A549 (cell line): ENCODE data around the gene MXI1. TPM values are rescaled to one million over a fixed set of nuclear protein-coding genes. Genes with fewer than 3 reads are reported as not detected.

Experiments used
- ATAC-seq, 2 experiments: fragments of 200-7000 bp in 1 of 2; fragments of >200 bp in 1 of 2; cut with Nextera tagmentation in 1 of 2; cut with Tn5 transposase in 1 of 2; 3 replicates each; pipeline versions ENCODE4 v1.8.0 to v1.9.1; 2018 to 2020; ENCODE audit warnings: mild to moderate bottlenecking in 1 of 2, moderate library complexity in 1 of 2
- CTCF ChIA-PET: fragments of 300-600 bp; sonication (Branson Sonifier 250); formaldehyde crosslinking; extraction: SDS; loops from one replicate; lab custom pipeline; 2021; ENCODE audit warnings: antibody characterized with exemption, inconsistent platforms; lab: Yijun Ruan, JAX
- POLR2A ChIA-PET: fragments of 350-600 bp; formaldehyde crosslinking; extraction: SDS; loops from one replicate; lab custom pipeline; 2021; ENCODE audit warnings: antibody characterized with exemption, inconsistent platforms; lab: Yijun Ruan, JAX
- DNase-seq, 2 experiments: peaks; one replicate each; pipeline versions ENCODE4 v3.0.0 to v3.0.0-alpha.2; 2011 to 2016; ENCODE audit warnings: low read depth in 1 of 2, low spot score in 1 of 2
- FAIRE-seq: peaks from 2 replicates; lab custom pipeline; 2011; peaks lifted over from hg19 to GRCh38; lab: Jason Lieb, UNC
- H3K27ac ChIP-seq, 2 experiments: fragments of >200 bp; sonication (Bioruptor Twin); formaldehyde crosslinking; 3 replicates each; pipeline ENCODE4 v1.5.1; 2016 to 2017
- H3K4me1 ChIP-seq: fragments of >200 bp; sonication (Bioruptor Twin); formaldehyde crosslinking; 3 replicates; pipeline ENCODE4 v1.6.1; 2016
- H3K4me2 ChIP-seq: fragments of >200 bp; sonication (Bioruptor Twin); formaldehyde crosslinking; 3 replicates; pipeline ENCODE4 v1.6.1; 2016
- H3K4me3 ChIP-seq: fragments of >200 bp; sonication (Bioruptor Twin); formaldehyde crosslinking; 3 replicates; pipeline ENCODE4 v1.5.1; 2016
- H3K9me3 ChIP-seq: fragments of >200 bp; sonication (Bioruptor Twin); formaldehyde crosslinking; 3 replicates; pipeline ENCODE4 v1.6.1; 2016
- BHLHE40 ChIP-seq: IDR thresholded peaks from 2 replicates; pipeline ENCODE4 v1.6.1; 2012; ENCODE audit warnings: low read depth, low read length, inconsistent platforms
- CBX2 ChIP-seq: fragments of 200-600 bp; sonication (generic); IDR thresholded peaks from 2 replicates; pipeline ENCODE4 v1.6.1; 2016; ENCODE audit warnings: low read depth, mild to moderate bottlenecking, borderline replicate concordance
- CBX8 ChIP-seq: fragments of 200-600 bp; sonication (generic); IDR thresholded peaks from 2 replicates; pipeline ENCODE4 v1.6.1; 2016
- CHD2 ChIP-seq: fragments of 150-350 bp; IDR thresholded peaks from 2 replicates; pipeline ENCODE4 v1.6.1; 2014; ENCODE audit warnings: low read length; ENCODE audit not compliant: partially characterized antibody
- FOSB ChIP-seq: fragments of 250-450 bp; sonication (Bioruptor Pico); IDR thresholded peaks from 2 replicates; pipeline ENCODE4 v1.5.0; 2020; ENCODE audit warnings: mild to moderate bottlenecking, moderate library complexity
- FOSL2 ChIP-seq, 2 experiments: fragments of 450-650 bp in 1 of 2; fragments of >200 bp in 1 of 2; sonication (Bioruptor Twin) in 1 of 2; formaldehyde crosslinking; IDR thresholded peaks; 2 replicates each; pipeline versions ENCODE4 v1.5.0 to v1.6.1; 2016 to 2020; ENCODE audit warnings: mild to moderate bottlenecking in 1 of 2, moderate library complexity in 1 of 2
- FOXS1 ChIP-seq: fragments of 250-450 bp; sonication (Bioruptor Pico); IDR thresholded peaks from 2 replicates; pipeline ENCODE4 v1.5.0; 2020; ENCODE audit warnings: mild to moderate bottlenecking, moderate library complexity
- HOXB13 ChIP-seq: fragments of 250-450 bp; sonication (Bioruptor Pico); IDR thresholded peaks from 2 replicates; pipeline ENCODE4 v1.5.0; 2020; ENCODE audit warnings: low read depth, mild to moderate bottlenecking, moderate library complexity
- HOXB5 ChIP-seq: fragments of 250-450 bp; sonication (Bioruptor Pico); IDR thresholded peaks from 2 replicates; pipeline ENCODE4 v1.5.0; 2020; ENCODE audit warnings: mild to moderate bottlenecking, moderate library complexity
- JUN ChIP-seq, 2 experiments: fragments of >200 bp; sonication (Bioruptor Twin); formaldehyde crosslinking; IDR thresholded peaks; 2 replicates in 1 of 2; 3 replicates in 1 of 2; pipeline ENCODE4 v1.6.1; 2016 to 2017
- KDM5A ChIP-seq: fragments of 200-600 bp; sonication (generic); IDR thresholded peaks from 2 replicates; pipeline ENCODE4 v1.6.1; 2016; ENCODE audit warnings: antibody characterized with exemption, mild to moderate bottlenecking
- MAFK ChIP-seq: fragments of 450-650 bp; IDR thresholded peaks from 2 replicates; pipeline ENCODE4 v1.6.1; 2014; ENCODE audit not compliant: partially characterized antibody
- MAZ ChIP-seq: fragments of 150-350 bp; IDR thresholded peaks from 2 replicates; pipeline ENCODE4 v1.6.1; 2014; ENCODE audit warnings: antibody characterized with exemption, low read depth, low read length, borderline replicate concordance
- MYC ChIP-seq: IDR thresholded peaks from 2 replicates; pipeline ENCODE4 v1.6.1; 2012; ENCODE audit warnings: mild to moderate bottlenecking, inconsistent platforms, low read length, improper control_type of control experiment, borderline replicate concordance
- NFE2L2 ChIP-seq: fragments of 150-350 bp; conservative IDR thresholded peaks from 2 replicates; pipeline ENCODE4 v1.6.1; 2014; ENCODE audit warnings: low read length
- NPAS2 ChIP-seq: fragments of 250-450 bp; sonication (Bioruptor Pico); IDR thresholded peaks from 2 replicates; pipeline ENCODE4 v1.8.0; 2022; ENCODE audit warnings: mild to moderate bottlenecking, moderate library complexity, borderline replicate concordance
- PHF8 ChIP-seq: fragments of 200-600 bp; sonication (generic); IDR thresholded peaks from 2 replicates; pipeline ENCODE4 v1.6.1; 2016; ENCODE audit warnings: low read depth, mild to moderate bottlenecking, antibody characterized with exemption, moderate library complexity, borderline replicate concordance
- POLR2AphosphoS2 ChIP-seq: conservative IDR thresholded peaks from 2 replicates; pipeline ENCODE4 v1.6.1; 2012; ENCODE audit warnings: low read length, improper control_type of control experiment, inconsistent platforms
- RAD21 ChIP-seq, 2 experiments: fragments of >200 bp in 1 of 2; sonication (Bioruptor Twin) in 1 of 2; formaldehyde crosslinking in 1 of 2; IDR thresholded peaks in 1 of 2; conservative IDR thresholded peaks in 1 of 2; 2 replicates in 1 of 2; 3 replicates in 1 of 2; pipeline ENCODE4 v1.6.1; 2012 to 2018; ENCODE audit warnings: inconsistent platforms in 1 of 2
- RARB ChIP-seq: fragments of 250-450 bp; sonication (Bioruptor Pico); IDR thresholded peaks from 2 replicates; pipeline ENCODE4 v1.8.0; 2021; ENCODE audit warnings: mild to moderate bottlenecking, moderate library complexity
- RCOR1 ChIP-seq: fragments of 150-350 bp; IDR thresholded peaks from 2 replicates; pipeline ENCODE4 v1.6.1; 2014; ENCODE audit warnings: antibody characterized with exemption, low read length, low read depth
- RFX5 ChIP-seq: fragments of 450-650 bp; IDR thresholded peaks from 2 replicates; pipeline ENCODE4 v1.7.1; 2014; ENCODE audit warnings: antibody characterized with exemption, mild to moderate bottlenecking, moderate library complexity
- SMC3 ChIP-seq: fragments of >200 bp; sonication (Bioruptor Twin); formaldehyde crosslinking; IDR thresholded peaks from 3 replicates; pipeline ENCODE4 v1.6.1; 2018; ENCODE audit warnings: inconsistent platforms
- SREBF2 ChIP-seq: fragments of 450-650 bp; IDR thresholded peaks from 2 replicates; pipeline ENCODE4 v1.6.1; 2014; ENCODE audit warnings: mild to moderate bottlenecking, moderate library complexity
- TFCP2L1 ChIP-seq: fragments of 250-450 bp; sonication (Bioruptor Pico); IDR thresholded peaks from 2 replicates; pipeline ENCODE4 v1.5.0; 2021; ENCODE audit warnings: mild to moderate bottlenecking
- ZSCAN20 ChIP-seq: fragments of 250-450 bp; sonication (Bioruptor Pico); IDR thresholded peaks from 2 replicates; pipeline ENCODE4 v1.8.0; 2022; ENCODE audit warnings: mild to moderate bottlenecking, moderate library complexity
- WGBS: methylation state at CpG from one replicate; pipeline ENCODE4 v1.1.6; 2017; ENCODE audit errors: missing lambda C conversion rate; 5-methylcytosine and 5-hydroxymethylcytosine counted together
- polyA plus RNA-seq, 4 experiments: library from polyadenylated mRNA; depleted of rRNA in 3 of 4; stranded (reverse); fragments of >200 nt; fragmentation: RNase III in 1 of 4; extraction: RNeasy Plus Mini Kit Qiagen cat#74134 plus additional on column Dnase treatment in 1 of 4; gene quantifications; 2 replicates in 3 of 4; 3 replicates in 1 of 4; pipeline ENCODE4 v1.2.3, GENCODE V29; 2011 to 2017
- TF ChIP-seq, protein P1 (sequence below): fragments of 250-450 bp; sonication (Bioruptor Pico); IDR thresholded peaks from 2 replicates; pipeline ENCODE4 v1.5.0; 2020; ENCODE audit warnings: low read depth, mild to moderate bottlenecking, moderate library complexity
- TF ChIP-seq, protein P2 (sequence below): fragments of >200 bp; sonication (Bioruptor Twin); formaldehyde crosslinking; IDR thresholded peaks from 2 replicates; pipeline ENCODE4 v1.6.1; 2016
- TF ChIP-seq, protein P3 (sequence below): fragments of 450-650 bp; IDR thresholded peaks from 2 replicates; pipeline ENCODE4 v1.6.1; 2014; ENCODE audit warnings: antibody characterized with exemption
- TF ChIP-seq, protein P4 (sequence below): IDR thresholded peaks from 2 replicates; pipeline ENCODE4 v1.6.1; 2012
- TF ChIP-seq, protein P5 (sequence below): fragments of >200 bp; sonication (Bioruptor Twin); formaldehyde crosslinking; IDR thresholded peaks from 3 replicates; pipeline ENCODE4 v1.5.1; 2016
- TF ChIP-seq, protein P6 (sequence below): fragments of >200 bp; sonication (Bioruptor Twin); formaldehyde crosslinking; IDR thresholded peaks from 3 replicates; pipeline ENCODE4 v1.6.1; 2016

Gene MXI1
- polyA plus RNA-seq, 2 of the 4 experiments (the other 2 are of a cell fraction) = 7.1 to 15.7 TPM

DNA sequence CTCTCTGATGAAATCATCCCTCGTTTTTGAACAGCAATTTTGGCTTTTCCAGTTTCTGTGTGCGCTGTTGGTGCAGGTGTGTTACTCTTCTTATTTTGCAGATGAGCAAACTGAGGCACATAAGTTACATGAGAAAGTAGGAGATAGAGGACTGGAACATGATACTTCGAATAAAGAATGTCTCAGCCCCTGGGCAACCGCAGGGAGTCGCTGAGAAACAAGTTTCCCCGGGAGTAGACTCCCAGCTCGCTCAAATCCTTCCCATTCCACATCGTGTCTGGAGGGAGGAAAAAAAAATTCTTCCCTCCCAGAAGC is 18.0 kb downstream of the MXI1 start:
- 6% methylated on average over 8 of the region's 8 CpGs for WGBS
- Histone ChIP-seq H3K4me2 (peak overlapping the region; percentile 74), H3K27ac (peak overlapping the region; percentile 78 to 89), H3K4me3 (peak overlapping the region; percentile 65), H3K4me1 (peaks cover 10% of the 10 kb centered on the region; the same call in 2 of the 3 replicates), H3K9me3 (no peaks in the 10 kb centered on the region)
- POLR2A ChIA-PET = interaction anchor here (1.1 kb wide), 1 partner anchor 14 kb away, joined by 3 read pairs; no protein-coding TSS in a partner anchor
- CTCF ChIA-PET = interaction anchor here (1.0 to 9.1 kb wide), 9 partner anchors 8 to 110 kb away, joined by 3 to 176 read pairs (median 3); partner anchors contain the start of gene MXI1
- ATAC-seq (no peak), FAIRE-seq (no peak), DNase-seq (no peak)
- no peak for TF ChIP-seq RAD21 (conservative IDR thresholded peaks at IDR 0.05 in 1 of 2, IDR thresholded peaks at IDR 0.05 in 1 of 2)
- no peak for TF ChIP-seq PHF8
- no peak for TF ChIP-seq RARB (CRISPR knock-in tag)
- TF ChIP-seq, protein P1, sequence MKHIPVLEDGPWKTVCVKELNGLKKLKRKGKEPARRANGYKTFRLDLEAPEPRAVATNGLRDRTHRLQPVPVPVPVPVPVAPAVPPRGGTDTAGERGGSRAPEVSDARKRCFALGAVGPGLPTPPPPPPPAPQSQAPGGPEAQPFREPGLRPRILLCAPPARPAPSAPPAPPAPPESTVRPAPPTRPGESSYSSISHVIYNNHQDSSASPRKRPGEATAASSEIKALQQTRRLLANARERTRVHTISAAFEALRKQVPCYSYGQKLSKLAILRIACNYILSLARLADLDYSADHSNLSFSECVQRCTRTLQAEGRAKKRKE (CRISPR knock-in tag) = no peak
- TF ChIP-seq, protein P2, sequence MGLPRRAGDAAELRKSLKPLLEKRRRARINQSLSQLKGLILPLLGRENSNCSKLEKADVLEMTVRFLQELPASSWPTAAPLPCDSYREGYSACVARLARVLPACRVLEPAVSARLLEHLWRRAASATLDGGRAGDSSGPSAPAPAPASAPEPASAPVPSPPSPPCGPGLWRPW = no peak
- TF ChIP-seq TFCP2L1 (CRISPR knock-in tag) = no peak
- TF ChIP-seq, protein P3, sequence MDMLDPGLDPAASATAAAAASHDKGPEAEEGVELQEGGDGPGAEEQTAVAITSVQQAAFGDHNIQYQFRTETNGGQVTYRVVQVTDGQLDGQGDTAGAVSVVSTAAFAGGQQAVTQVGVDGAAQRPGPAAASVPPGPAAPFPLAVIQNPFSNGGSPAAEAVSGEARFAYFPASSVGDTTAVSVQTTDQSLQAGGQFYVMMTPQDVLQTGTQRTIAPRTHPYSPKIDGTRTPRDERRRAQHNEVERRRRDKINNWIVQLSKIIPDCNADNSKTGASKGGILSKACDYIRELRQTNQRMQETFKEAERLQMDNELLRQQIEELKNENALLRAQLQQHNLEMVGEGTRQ = no peak
- no peak for TF ChIP-seq HOXB13
- TF ChIP-seq ZSCAN20 (CRISPR knock-in tag) = no peak
- TF ChIP-seq MAFK = no peak
- no peak for TF ChIP-seq BHLHE40
- TF ChIP-seq CHD2 = no peak
- TF ChIP-seq CBX2 = no peak
- TF ChIP-seq FOXS1 = no peak
- TF ChIP-seq SREBF2 = no peak
- no peak for TF ChIP-seq RFX5
- TF ChIP-seq MAZ = no peak
- no peak for TF ChIP-seq RCOR1

DNA sequence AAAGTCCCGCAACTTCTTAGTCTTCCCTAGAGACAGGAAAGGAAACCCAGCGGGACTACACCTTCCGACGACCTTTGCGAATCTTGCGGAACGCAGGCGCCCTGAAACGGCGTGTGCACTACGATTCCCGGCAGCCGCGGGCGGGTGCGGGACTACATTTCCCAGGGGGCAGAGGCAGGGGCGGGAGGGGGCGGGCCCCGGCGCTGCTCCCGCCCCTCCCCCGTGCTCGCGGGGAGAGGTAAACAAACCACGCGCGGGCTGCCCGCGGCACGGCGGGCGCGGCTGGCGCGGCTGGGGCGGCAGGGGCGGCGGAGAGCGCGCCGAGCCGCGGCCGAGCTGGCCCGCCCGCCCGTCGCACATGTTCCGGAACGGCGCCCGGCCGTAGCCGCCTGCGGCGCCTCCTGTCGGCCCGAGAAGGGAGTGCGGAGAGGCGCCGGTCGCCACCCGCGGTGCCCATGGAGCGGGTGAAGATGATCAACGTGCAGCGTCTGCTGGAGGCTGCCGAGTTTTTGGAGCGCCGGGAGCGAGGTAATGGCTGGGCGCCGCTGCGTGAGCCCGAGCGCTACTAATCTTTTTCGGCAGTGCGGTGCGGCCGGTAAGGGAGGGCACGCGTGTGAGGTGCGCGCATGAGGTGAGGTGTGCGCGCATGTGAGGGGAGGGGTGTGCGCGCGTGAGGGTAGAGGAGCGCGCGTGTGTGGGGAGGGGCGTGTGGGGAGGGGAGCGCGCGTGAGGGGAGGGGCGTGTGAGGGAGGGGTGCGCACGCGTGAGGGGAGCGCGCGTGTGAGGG is 18.5 kb downstream of the MXI1 start:
- Histone ChIP-seq H3K4me2 (peak overlapping the region; percentile 74), H3K4me3 (peak overlapping the region; percentile 65), H3K4me1 (peaks cover 10% of the 10 kb centered on the region; the same call in 2 of the 3 replicates), H3K27ac (peak overlapping the region; percentile 78 to 89), H3K9me3 (no peaks in the 10 kb centered on the region)
- WGBS = under 1% methylated on average over 41 of the region's 103 CpGs
- no peak for FAIRE-seq
- peak; percentile 74 to 93 for DNase-seq
- CTCF ChIA-PET = interaction anchor here (0.6 to 9.1 kb wide), 10 partner anchors 9 to 111 kb away, joined by 3 to 176 read pairs (median 3); partner anchors contain the start of gene MXI1
- POLR2A ChIA-PET = interaction anchor here (1.0 to 1.1 kb wide), 4 partner anchors 15 to 29 kb away, joined by 3 to 14 read pairs (median 8); no protein-coding TSS in a partner anchor
- ATAC-seq = peak; percentile 80 to 85
- TF ChIP-seq PHF8 (peak; percentile 53; the same call in 1 of the 2 replicates), NFE2L2 (no peak), MAFK (no peak), FOSL2 (IDR thresholded peaks at IDR 0.05) (no peak), FOSL2 (CRISPR knock-in tag; IDR thresholded peaks at IDR 0.05) (no peak), CBX8 (no peak), BHLHE40 (no peak), RAD21 (conservative IDR thresholded peaks at IDR 0.05 in 1 of 2, IDR thresholded peaks at IDR 0.05 in 1 of 2) (peak in 1 of 2 experiments; percentile 55; a peak in 3 of 5 replicates), FOSB (CRISPR knock-in tag) (no peak), NPAS2 (peak; percentile 62; the same call in 1 of the 2 replicates), JUN (IDR thresholded peaks at IDR 0.05) (peak; percentile 41 to 47; a peak in 1 of 5 replicates), KDM5A (no peak), HOXB5 (CRISPR knock-in tag) (no peak), MYC (peak; percentile 70; the same call in 1 of the 2 replicates), SMC3 (peak; percentile 80), POLR2AphosphoS2 (no peak), CBX2 (no peak)
- TF ChIP-seq, protein P4, sequence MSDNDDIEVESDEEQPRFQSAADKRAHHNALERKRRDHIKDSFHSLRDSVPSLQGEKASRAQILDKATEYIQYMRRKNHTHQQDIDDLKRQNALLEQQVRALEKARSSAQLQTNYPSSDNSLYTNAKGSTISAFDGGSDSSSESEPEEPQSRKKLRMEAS = peak; percentile 33; the same call in 1 of the 2 replicates
- TF ChIP-seq, protein P5, sequence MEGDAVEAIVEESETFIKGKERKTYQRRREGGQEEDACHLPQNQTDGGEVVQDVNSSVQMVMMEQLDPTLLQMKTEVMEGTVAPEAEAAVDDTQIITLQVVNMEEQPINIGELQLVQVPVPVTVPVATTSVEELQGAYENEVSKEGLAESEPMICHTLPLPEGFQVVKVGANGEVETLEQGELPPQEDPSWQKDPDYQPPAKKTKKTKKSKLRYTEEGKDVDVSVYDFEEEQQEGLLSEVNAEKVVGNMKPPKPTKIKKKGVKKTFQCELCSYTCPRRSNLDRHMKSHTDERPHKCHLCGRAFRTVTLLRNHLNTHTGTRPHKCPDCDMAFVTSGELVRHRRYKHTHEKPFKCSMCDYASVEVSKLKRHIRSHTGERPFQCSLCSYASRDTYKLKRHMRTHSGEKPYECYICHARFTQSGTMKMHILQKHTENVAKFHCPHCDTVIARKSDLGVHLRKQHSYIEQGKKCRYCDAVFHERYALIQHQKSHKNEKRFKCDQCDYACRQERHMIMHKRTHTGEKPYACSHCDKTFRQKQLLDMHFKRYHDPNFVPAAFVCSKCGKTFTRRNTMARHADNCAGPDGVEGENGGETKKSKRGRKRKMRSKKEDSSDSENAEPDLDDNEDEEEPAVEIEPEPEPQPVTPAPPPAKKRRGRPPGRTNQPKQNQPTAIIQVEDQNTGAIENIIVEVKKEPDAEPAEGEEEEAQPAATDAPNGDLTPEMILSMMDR = peak; percentile 91
- TF ChIP-seq, protein P6, sequence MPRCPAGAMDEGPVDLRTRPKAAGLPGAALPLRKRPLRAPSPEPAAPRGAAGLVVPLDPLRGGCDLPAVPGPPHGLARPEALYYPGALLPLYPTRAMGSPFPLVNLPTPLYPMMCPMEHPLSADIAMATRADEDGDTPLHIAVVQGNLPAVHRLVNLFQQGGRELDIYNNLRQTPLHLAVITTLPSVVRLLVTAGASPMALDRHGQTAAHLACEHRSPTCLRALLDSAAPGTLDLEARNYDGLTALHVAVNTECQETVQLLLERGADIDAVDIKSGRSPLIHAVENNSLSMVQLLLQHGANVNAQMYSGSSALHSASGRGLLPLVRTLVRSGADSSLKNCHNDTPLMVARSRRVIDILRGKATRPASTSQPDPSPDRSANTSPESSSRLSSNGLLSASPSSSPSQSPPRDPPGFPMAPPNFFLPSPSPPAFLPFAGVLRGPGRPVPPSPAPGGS = no peak
